HFFc6 (cell line): ENCODE data around the gene GRIK4. TPM values are rescaled to one million over a fixed set of nuclear protein-coding genes. Genes with fewer than 3 reads are reported as not detected.
"Not testable (repeated sequence)": the region's sequence is repeated elsewhere in the genome, so short reads cannot be mapped to it uniquely, and the experiment has no call there.

Experiments used
- DNase-seq: peaks from one replicate; pipeline ENCODE4 v3.0.0-alpha.2; 2018
- H3K27ac Mint-ChIP-seq: 2 replicates; pipeline ENCODE4 v1.8.0; 2020; ENCODE audit warnings: mild to moderate bottlenecking, mixed read lengths
- H3K27me3 Mint-ChIP-seq: 2 replicates; pipeline ENCODE4 v1.8.0; 2021; ENCODE audit warnings: mild to moderate bottlenecking, moderate library complexity, mixed read lengths; ENCODE audit not compliant: insufficient read depth
- H3K36me3 Mint-ChIP-seq: 2 replicates; pipeline ENCODE4 v1.8.0; 2021; ENCODE audit warnings: low read depth, mixed read lengths
- H3K4me1 Mint-ChIP-seq: 2 replicates; pipeline ENCODE4 v1.8.0; 2020; ENCODE audit warnings: low read depth, mixed read lengths
- H3K4me3 Mint-ChIP-seq: 2 replicates; pipeline ENCODE4 v1.8.0; 2020; ENCODE audit warnings: mild to moderate bottlenecking, moderate library complexity, mixed read lengths
- H3K9me3 Mint-ChIP-seq: 2 replicates; pipeline ENCODE4 v1.8.0; 2020; ENCODE audit warnings: mild to moderate bottlenecking, mixed read lengths
- CTCF ChIP-seq: fragments of 200-600 bp; sonication (generic); IDR thresholded peaks from 2 replicates; pipeline ENCODE4 v1.5.0; 2021; ENCODE audit warnings: antibody characterized with exemption, mild to moderate bottlenecking
- total RNA-seq, 6 experiments: library from RNA; stranded (reverse); fragmentation: NEBNext Ultra II Directional; extraction: Animal tissue kit (Norgen Biotek cat#: 25700); gene quantifications; 2 replicates in 1 of 6; 3 replicates in 5 of 6; pipeline ENCODE4 v1.2.3, GENCODE V29; 2021

Gene GRIK4
- total RNA-seq, 6 experiments from 2014 or later = not detected

GRCh38 chr11:120756931-120757330, 245.4 kb downstream of the GRIK4 start:
- H3K4me3 Mint-ChIP-seq = no peak overlapping the region
- no peak overlapping the region for H3K27ac Mint-ChIP-seq
- H3K27me3 Mint-ChIP-seq = peaks cover 15% of the 10 kb centered on the region; the same call in 1 of the 2 replicates
- H3K9me3 Mint-ChIP-seq = no peaks in the 10 kb centered on the region
- H3K4me1 Mint-ChIP-seq = no peaks in the 10 kb centered on the region
- no peaks in the 10 kb centered on the region for H3K36me3 Mint-ChIP-seq
- DNase-seq = no peak
- TF ChIP-seq CTCF = no peak

- TF ChIP-seq CTCF = no peak
- Mint-ChIP-seq H3K27me3 (peaks cover 11% of the 10 kb centered on the region), H3K9me3 (no peaks in the 10 kb centered on the region)
Measured at GRCh38 chr11:120759046-120759445, 247.5 kb downstream of the GRIK4 start.

GRCh38 chr11:120765710-120766109, 254.2 kb downstream of the GRIK4 start:
- H3K9me3 Mint-ChIP-seq = peaks cover 13% of the 10 kb centered on the region
- peaks cover 16% of the 10 kb centered on the region for H3K27me3 Mint-ChIP-seq

More at GRCh38 chr11:120759046-120759445, 247.5 kb downstream of the GRIK4 start:
- Mint-ChIP-seq H3K4me1 (no peaks in the 10 kb centered on the region), H3K36me3 (no peaks in the 10 kb centered on the region), H3K27ac (no peak overlapping the region), H3K4me3 (no peak overlapping the region)
- DNase-seq = no peak

GRCh38 chr11:120766318-120766717, 254.8 kb downstream of the GRIK4 start:
- H3K27me3 Mint-ChIP-seq = peaks cover 16% of the 10 kb centered on the region
- no peak for DNase-seq

More at GRCh38 chr11:120765710-120766109, 254.2 kb downstream of the GRIK4 start:
- DNase-seq, H3K4me1 Mint-ChIP-seq, H3K4me3 Mint-ChIP-seq, H3K36me3 Mint-ChIP-seq, H3K27ac Mint-ChIP-seq: not testable (repeated sequence)

GRCh38 chr11:120768949-120769348, 257.4 kb downstream of the GRIK4 start:
- H3K27me3 Mint-ChIP-seq = peaks cover 18% of the 10 kb centered on the region
- no peaks in the 10 kb centered on the region for H3K4me1 Mint-ChIP-seq
- no peak for DNase-seq
- TF ChIP-seq CTCF = no peak
- H3K27ac Mint-ChIP-seq = no peak overlapping the region
- H3K9me3 Mint-ChIP-seq = peaks cover 13% of the 10 kb centered on the region
- H3K36me3 Mint-ChIP-seq = 0 out of 2 replicates have a peak, but pooled peaks cover 4% of the 10 kb centered on the region
- no peak overlapping the region for H3K4me3 Mint-ChIP-seq

More at GRCh38 chr11:120766318-120766717, 254.8 kb downstream of the GRIK4 start:
- Mint-ChIP-seq H3K9me3 (peaks cover 13% of the 10 kb centered on the region), H3K27ac (no peak overlapping the region), H3K36me3 (0 out of 2 replicates have a peak, but pooled peaks cover 4% of the 10 kb centered on the region), H3K4me1 (no peaks in the 10 kb centered on the region), H3K4me3 (no peak overlapping the region)
- no peak for TF ChIP-seq CTCF

- no peaks in the 10 kb centered on the region for H3K4me1 Mint-ChIP-seq
- 0 out of 2 replicates have a peak, but pooled peaks cover 4% of the 10 kb centered on the region for H3K36me3 Mint-ChIP-seq
- no peak overlapping the region for H3K4me3 Mint-ChIP-seq
- no peak overlapping the region for H3K27ac Mint-ChIP-seq
- TF ChIP-seq CTCF = no peak
- peaks cover 13% of the 10 kb centered on the region for H3K9me3 Mint-ChIP-seq
- DNase-seq = no peak
- H3K27me3 Mint-ChIP-seq = peaks cover 11% of the 10 kb centered on the region
Measured at GRCh38 chr11:120769906-120770305, 258.4 kb downstream of the GRIK4 start.
